Neural cell (in vitro differentiated cells): ENCODE data around the gene FBXO40.

Experiments
- CTCF ChIP-seq: fragments of 450-650 bp; IDR thresholded peaks from 2 replicates; pipeline ENCODE4 v1.5.1; 2014; ENCODE audit warnings: antibody characterized with exemption, mild to moderate bottlenecking, moderate library complexity; ENCODE audit not compliant: poor library complexity, severe bottlenecking
- EZH2 ChIP-seq: fragments of 200-600, 300-800 bp; shearing (Covaris generic), sonication (generic); IDR thresholded peaks from 2 replicates; pipeline ENCODE4 v1.6.1; 2014; ENCODE audit warnings: antibody characterized with exemption, low read length, borderline replicate concordance, mild to moderate bottlenecking; ENCODE audit not compliant: insufficient read depth, poor library complexity, severe bottlenecking
- MXI1 ChIP-seq: fragments of 450-650 bp; conservative IDR thresholded peaks from 2 replicates; pipeline ENCODE4 v1.6.1; 2014; ENCODE audit warnings: antibody characterized with exemption, mild to moderate bottlenecking; ENCODE audit not compliant: poor library complexity, severe bottlenecking
- TAF1 ChIP-seq: IDR thresholded peaks from 2 replicates; pipeline ENCODE4 v1.6.1; 2012; ENCODE audit warnings: low read depth

DNA sequence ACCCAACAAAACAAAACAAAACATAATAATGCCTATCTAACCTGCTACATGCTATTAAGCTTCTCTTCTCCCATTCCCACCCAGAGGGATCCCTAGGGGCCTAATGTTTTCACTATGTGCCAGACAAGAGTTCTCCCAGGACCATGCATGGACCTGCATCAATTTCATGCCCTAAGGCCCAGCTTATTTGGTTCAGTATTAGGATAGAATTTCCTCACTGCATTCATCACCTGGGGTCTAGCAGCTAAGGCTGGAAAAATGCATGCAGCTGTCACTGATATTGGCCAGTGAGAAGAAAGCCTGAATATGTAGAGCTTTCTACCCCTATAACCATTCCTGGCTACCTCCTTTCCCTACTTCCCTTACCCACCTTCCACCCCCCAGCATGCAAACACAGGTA is 69.6 kb downstream of the FBXO40 start:
- TF ChIP-seq EZH2 (no peak), CTCF (no peak), TAF1 (no peak), MXI1 (no peak)
